A549 (cell line): ENCODE results near the gene IGSF23. TPM values are rescaled to one million over a fixed set of nuclear protein-coding genes. Genes with fewer than 3 reads are reported as not detected.

Source experiments
- ATAC-seq, 2 experiments: fragments of 200-7000 bp in 1 of 2; fragments of >200 bp in 1 of 2; cut with Nextera tagmentation in 1 of 2; cut with Tn5 transposase in 1 of 2; 3 replicates each; pipeline versions ENCODE4 v1.8.0 to v1.9.1; 2018 to 2020; ENCODE audit warnings: mild to moderate bottlenecking in 1 of 2, moderate library complexity in 1 of 2
- CTCF ChIA-PET: fragments of 300-600 bp; sonication (Branson Sonifier 250); formaldehyde crosslinking; extraction: SDS; loops from one replicate; lab custom pipeline; 2021; ENCODE audit warnings: antibody characterized with exemption, inconsistent platforms; lab: Yijun Ruan, JAX
- POLR2A ChIA-PET: fragments of 350-600 bp; formaldehyde crosslinking; extraction: SDS; loops from one replicate; lab custom pipeline; 2021; ENCODE audit warnings: antibody characterized with exemption, inconsistent platforms; lab: Yijun Ruan, JAX
- DNase-seq, 2 experiments: peaks; one replicate each; pipeline versions ENCODE4 v3.0.0 to v3.0.0-alpha.2; 2011 to 2016; ENCODE audit warnings: low read depth in 1 of 2, low spot score in 1 of 2
- FAIRE-seq: peaks from 2 replicates; lab custom pipeline; 2011; peaks lifted over from hg19 to GRCh38; lab: Jason Lieb, UNC
- H3K27ac ChIP-seq, 2 experiments: fragments of >200 bp; sonication (Bioruptor Twin); formaldehyde crosslinking; 3 replicates each; pipeline ENCODE4 v1.5.1; 2016 to 2017
- H3K4me1 ChIP-seq: fragments of >200 bp; sonication (Bioruptor Twin); formaldehyde crosslinking; 3 replicates; pipeline ENCODE4 v1.6.1; 2016
- H3K4me2 ChIP-seq: fragments of >200 bp; sonication (Bioruptor Twin); formaldehyde crosslinking; 3 replicates; pipeline ENCODE4 v1.6.1; 2016
- H3K4me3 ChIP-seq: fragments of >200 bp; sonication (Bioruptor Twin); formaldehyde crosslinking; 3 replicates; pipeline ENCODE4 v1.5.1; 2016
- H3K9me3 ChIP-seq: fragments of >200 bp; sonication (Bioruptor Twin); formaldehyde crosslinking; 3 replicates; pipeline ENCODE4 v1.6.1; 2016
- CBX8 ChIP-seq: fragments of 200-600 bp; sonication (generic); IDR thresholded peaks from 2 replicates; pipeline ENCODE4 v1.6.1; 2016
- CHD4 ChIP-seq: fragments of 200-600 bp; sonication (generic); IDR thresholded peaks from 2 replicates; pipeline ENCODE4 v1.6.1; 2016; ENCODE audit warnings: antibody characterized with exemption, mild to moderate bottlenecking, borderline replicate concordance
- ELK1 ChIP-seq: fragments of 150-350 bp; IDR thresholded peaks from 2 replicates; pipeline ENCODE4 v1.6.1; 2014; ENCODE audit warnings: low read depth, mild to moderate bottlenecking, low read length
- EP300 ChIP-seq, 2 experiments: fragments of >200 bp; sonication (Bioruptor Twin); formaldehyde crosslinking; IDR thresholded peaks; 2 replicates in 1 of 2; 3 replicates in 1 of 2; pipeline ENCODE4 v1.6.1; 2016 to 2017
- FOSB ChIP-seq: fragments of 250-450 bp; sonication (Bioruptor Pico); IDR thresholded peaks from 2 replicates; pipeline ENCODE4 v1.5.0; 2020; ENCODE audit warnings: mild to moderate bottlenecking, moderate library complexity
- FOSL2 ChIP-seq, 2 experiments: fragments of 450-650 bp in 1 of 2; fragments of >200 bp in 1 of 2; sonication (Bioruptor Twin) in 1 of 2; formaldehyde crosslinking; IDR thresholded peaks; 2 replicates each; pipeline versions ENCODE4 v1.5.0 to v1.6.1; 2016 to 2020; ENCODE audit warnings: mild to moderate bottlenecking in 1 of 2, moderate library complexity in 1 of 2
- HEYL ChIP-seq: fragments of 250-450 bp; sonication (Bioruptor Pico); IDR thresholded peaks from 2 replicates; pipeline ENCODE4 v1.8.0; 2021; ENCODE audit warnings: mild to moderate bottlenecking, moderate library complexity
- HOXA7 ChIP-seq: fragments of 250-450 bp; sonication (Bioruptor Pico); IDR thresholded peaks from 2 replicates; pipeline ENCODE4 v1.5.0; 2020; ENCODE audit warnings: mild to moderate bottlenecking, moderate library complexity
- HOXB13 ChIP-seq: fragments of 250-450 bp; sonication (Bioruptor Pico); IDR thresholded peaks from 2 replicates; pipeline ENCODE4 v1.5.0; 2020; ENCODE audit warnings: low read depth, mild to moderate bottlenecking, moderate library complexity
- HOXB5 ChIP-seq: fragments of 250-450 bp; sonication (Bioruptor Pico); IDR thresholded peaks from 2 replicates; pipeline ENCODE4 v1.5.0; 2020; ENCODE audit warnings: mild to moderate bottlenecking, moderate library complexity
- MYC ChIP-seq: IDR thresholded peaks from 2 replicates; pipeline ENCODE4 v1.6.1; 2012; ENCODE audit warnings: mild to moderate bottlenecking, inconsistent platforms, low read length, improper control_type of control experiment, borderline replicate concordance
- POLR2A ChIP-seq: IDR thresholded peaks from 2 replicates; pipeline ENCODE4 v1.6.1; 2012; ENCODE audit warnings: mild to moderate bottlenecking, low read length
- RAD21 ChIP-seq, 2 experiments: fragments of >200 bp in 1 of 2; sonication (Bioruptor Twin) in 1 of 2; formaldehyde crosslinking in 1 of 2; IDR thresholded peaks in 1 of 2; conservative IDR thresholded peaks in 1 of 2; 2 replicates in 1 of 2; 3 replicates in 1 of 2; pipeline ENCODE4 v1.6.1; 2012 to 2018; ENCODE audit warnings: inconsistent platforms in 1 of 2
- RCOR1 ChIP-seq: fragments of 150-350 bp; IDR thresholded peaks from 2 replicates; pipeline ENCODE4 v1.6.1; 2014; ENCODE audit warnings: antibody characterized with exemption, low read length, low read depth
- REST ChIP-seq: fragments of 200-600 bp; sonication (generic); IDR thresholded peaks from 2 replicates; pipeline ENCODE4 v1.6.1; 2016; ENCODE audit warnings: antibody characterized with exemption, mild to moderate bottlenecking, moderate library complexity
- RFX5 ChIP-seq: fragments of 450-650 bp; IDR thresholded peaks from 2 replicates; pipeline ENCODE4 v1.7.1; 2014; ENCODE audit warnings: antibody characterized with exemption, mild to moderate bottlenecking, moderate library complexity
- SMC3 ChIP-seq: fragments of >200 bp; sonication (Bioruptor Twin); formaldehyde crosslinking; IDR thresholded peaks from 3 replicates; pipeline ENCODE4 v1.6.1; 2018; ENCODE audit warnings: inconsistent platforms
- ZC3H11A ChIP-seq: fragments of 450-650 bp; IDR thresholded peaks from 2 replicates; pipeline ENCODE4 v1.6.1; 2014; ENCODE audit warnings: antibody characterized with exemption, mild to moderate bottlenecking
- ZSCAN20 ChIP-seq: fragments of 250-450 bp; sonication (Bioruptor Pico); IDR thresholded peaks from 2 replicates; pipeline ENCODE4 v1.8.0; 2022; ENCODE audit warnings: mild to moderate bottlenecking, moderate library complexity
- WGBS: methylation state at CpG from one replicate; pipeline ENCODE4 v1.1.6; 2017; ENCODE audit errors: missing lambda C conversion rate; 5-methylcytosine and 5-hydroxymethylcytosine counted together
- polyA plus RNA-seq, 4 experiments: library from polyadenylated mRNA; depleted of rRNA in 3 of 4; stranded (reverse); fragments of >200 nt; fragmentation: RNase III in 1 of 4; extraction: RNeasy Plus Mini Kit Qiagen cat#74134 plus additional on column Dnase treatment in 1 of 4; gene quantifications; 2 replicates in 3 of 4; 3 replicates in 1 of 4; pipeline ENCODE4 v1.2.3, GENCODE V29; 2011 to 2017
- TF ChIP-seq, protein P1 (sequence below): fragments of 250-450 bp; sonication (Bioruptor Pico); IDR thresholded peaks from 2 replicates; pipeline ENCODE4 v1.5.0; 2020; ENCODE audit warnings: low read depth, mild to moderate bottlenecking, moderate library complexity
- TF ChIP-seq, protein P2 (sequence below): fragments of 250-450 bp; sonication (Bioruptor Pico); IDR thresholded peaks from 2 replicates; pipeline ENCODE4 v1.5.0; 2021; ENCODE audit warnings: mild to moderate bottlenecking, moderate library complexity, borderline replicate concordance

The IGSF23 gene
- polyA plus RNA-seq, 2 of the 4 experiments (the other 2 are of a cell fraction), result 0.14 to 0.35 TPM

DNA sequence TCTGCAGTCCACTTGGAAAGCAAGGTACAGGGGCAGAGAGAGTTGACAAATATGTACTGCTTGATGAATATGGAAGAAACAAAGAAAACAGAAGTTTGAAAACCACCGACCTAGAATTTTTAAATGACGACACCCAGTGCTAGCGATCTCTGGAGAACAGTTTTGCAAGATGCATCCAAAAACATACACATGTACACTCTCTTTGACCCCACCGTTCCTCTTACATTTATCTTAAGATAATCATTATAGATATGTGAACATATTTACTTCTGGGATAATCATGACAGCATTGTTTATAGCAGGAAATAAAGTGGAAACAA lies 40.8 kb upstream of the IGSF23 start:
- Histone ChIP-seq H3K9me3 (no peaks in the 10 kb centered on the region), H3K4me2 (no peak overlapping the region), H3K4me1 (peaks cover 8% of the 10 kb centered on the region), H3K4me3 (no peak overlapping the region), H3K27ac (no peak overlapping the region)
- DNase-seq (no peak), ATAC-seq (no peak), FAIRE-seq (no peak)
- ChIA-PET CTCF (interaction anchor here (2.3 to 3.0 kb wide), 3 partner anchors 13 to 212 kb away, joined by 8 to 61 read pairs (median 30); no protein-coding TSS in a partner anchor), POLR2A (no interaction called here)
- TF ChIP-seq HEYL (no peak), CHD4 (no peak), CBX8 (no peak), ELK1 (no peak), FOSB (CRISPR knock-in tag) (no peak), ZSCAN20 (CRISPR knock-in tag) (no peak), SMC3 (no peak), REST (no peak), RFX5 (no peak), POLR2A (no peak), ZC3H11A (no peak), HOXB13 (no peak), RAD21 (conservative IDR thresholded peaks at IDR 0.05 in 1 of 2, IDR thresholded peaks at IDR 0.05 in 1 of 2) (no peak), MYC (no peak)
- TF ChIP-seq, protein P1, sequence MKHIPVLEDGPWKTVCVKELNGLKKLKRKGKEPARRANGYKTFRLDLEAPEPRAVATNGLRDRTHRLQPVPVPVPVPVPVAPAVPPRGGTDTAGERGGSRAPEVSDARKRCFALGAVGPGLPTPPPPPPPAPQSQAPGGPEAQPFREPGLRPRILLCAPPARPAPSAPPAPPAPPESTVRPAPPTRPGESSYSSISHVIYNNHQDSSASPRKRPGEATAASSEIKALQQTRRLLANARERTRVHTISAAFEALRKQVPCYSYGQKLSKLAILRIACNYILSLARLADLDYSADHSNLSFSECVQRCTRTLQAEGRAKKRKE (CRISPR knock-in tag), result no peak
- 74% methylated on average over 4 of the region's 4 CpGs for WGBS

DNA sequence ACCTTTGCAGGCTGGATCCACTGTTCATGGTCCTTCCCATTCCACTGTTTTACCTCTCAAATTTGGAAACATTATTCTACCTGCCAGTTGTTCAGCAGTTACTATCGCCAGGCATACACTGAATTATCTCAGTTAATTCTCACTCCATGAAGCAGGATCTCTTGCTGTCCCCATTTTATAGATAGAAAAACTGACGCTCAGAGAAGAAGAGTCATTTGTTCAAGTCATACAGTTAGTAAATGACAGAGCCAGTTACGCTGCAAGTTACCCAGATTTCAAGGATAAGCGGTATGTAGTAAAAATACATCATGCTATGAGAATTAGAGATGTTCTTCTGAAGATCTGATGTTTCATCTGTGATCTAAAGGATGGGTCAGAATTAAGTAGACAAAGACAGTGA lies 40.2 kb upstream of the IGSF23 start:
- H3K27ac ChIP-seq, result no peak overlapping the region
- no peak for TF ChIP-seq ELK1
- ChIA-PET CTCF (interaction anchor here (0.8 to 2.3 kb wide), 8 partner anchors 10 to 331 kb away, joined by 3 to 10 read pairs (median 5); no protein-coding TSS in a partner anchor), POLR2A (no interaction called here)
- no peak overlapping the region for H3K4me2 ChIP-seq
- FAIRE-seq, result no peak
- no peak overlapping the region for H3K4me3 ChIP-seq
- no peak for ATAC-seq
- peaks cover 8% of the 10 kb centered on the region for H3K4me1 ChIP-seq
- no peak for DNase-seq
- 93% methylated on average over 4 of the region's 4 CpGs for WGBS
- no peaks in the 10 kb centered on the region for H3K9me3 ChIP-seq

- TF ChIP-seq FOSL2 (IDR thresholded peaks at IDR 0.05) (no peak), FOSL2 (CRISPR knock-in tag; IDR thresholded peaks at IDR 0.05) (no peak), HOXB5 (no peak), EP300 (IDR thresholded peaks at IDR 0.05) (no peak), MYC (no peak), ELK1 (no peak), RCOR1 (no peak), CHD4 (no peak), HOXA7 (CRISPR knock-in tag) (no peak)
- TF ChIP-seq, protein P1 (CRISPR knock-in tag), result no peak
- TF ChIP-seq, protein P2, sequence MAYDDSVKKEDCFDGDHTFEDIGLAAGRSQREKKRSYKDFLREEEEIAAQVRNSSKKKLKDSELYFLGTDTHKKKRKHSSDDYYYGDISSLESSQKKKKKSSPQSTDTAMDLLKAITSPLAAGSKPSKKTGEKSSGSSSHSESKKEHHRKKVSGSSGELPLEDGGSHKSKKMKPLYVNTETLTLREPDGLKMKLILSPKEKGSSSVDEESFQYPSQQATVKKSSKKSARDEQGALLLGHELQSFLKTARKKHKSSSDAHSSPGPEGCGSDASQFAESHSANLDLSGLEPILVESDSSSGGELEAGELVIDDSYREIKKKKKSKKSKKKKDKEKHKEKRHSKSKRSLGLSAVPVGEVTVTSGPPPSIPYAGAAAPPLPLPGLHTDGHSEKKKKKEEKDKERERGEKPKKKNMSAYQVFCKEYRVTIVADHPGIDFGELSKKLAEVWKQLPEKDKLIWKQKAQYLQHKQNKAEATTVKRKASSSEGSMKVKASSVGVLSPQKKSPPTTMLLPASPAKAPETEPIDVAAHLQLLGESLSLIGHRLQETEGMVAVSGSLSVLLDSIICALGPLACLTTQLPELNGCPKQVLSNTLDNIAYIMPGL, result no peak
- DNase-seq (no peak), ATAC-seq (no peak), FAIRE-seq (peak; percentile 67)
- Histone ChIP-seq H3K27ac (no peak overlapping the region), H3K4me2 (no peak overlapping the region), H3K9me3 (no peaks in the 10 kb centered on the region), H3K4me3 (no peak overlapping the region), H3K4me1 (peaks cover 8% of the 10 kb centered on the region)
- CTCF ChIA-PET, result interaction anchor here (0.7 to 2.3 kb wide), 11 partner anchors 9 to 330 kb away, joined by 3 to 10 read pairs (median 5); partner anchors contain the start of gene NECTIN2
- WGBS, result 90% methylated on average over 4 of the region's 4 CpGs
- POLR2A ChIA-PET, result no interaction called here
Measured at GRCh38 chr19:44573627-44574026, 39.7 kb upstream of the IGSF23 start.
